22Rv1 (cell line): Measurements from ENCODE around the gene LYST.

Experiments used
- ZFX ChIP-seq: fragments of 450-650 bp; IDR thresholded peaks from 2 replicates; pipeline ENCODE4 v1.6.1; 2017; ENCODE audit warnings: antibody characterized with exemption, borderline replicate concordance
- TF ChIP-seq, protein P1 (sequence below): fragments of 450-650 bp; IDR thresholded peaks from 2 replicates; pipeline ENCODE4 v1.5.1; 2017; ENCODE audit warnings: mild to moderate bottlenecking

DNA sequence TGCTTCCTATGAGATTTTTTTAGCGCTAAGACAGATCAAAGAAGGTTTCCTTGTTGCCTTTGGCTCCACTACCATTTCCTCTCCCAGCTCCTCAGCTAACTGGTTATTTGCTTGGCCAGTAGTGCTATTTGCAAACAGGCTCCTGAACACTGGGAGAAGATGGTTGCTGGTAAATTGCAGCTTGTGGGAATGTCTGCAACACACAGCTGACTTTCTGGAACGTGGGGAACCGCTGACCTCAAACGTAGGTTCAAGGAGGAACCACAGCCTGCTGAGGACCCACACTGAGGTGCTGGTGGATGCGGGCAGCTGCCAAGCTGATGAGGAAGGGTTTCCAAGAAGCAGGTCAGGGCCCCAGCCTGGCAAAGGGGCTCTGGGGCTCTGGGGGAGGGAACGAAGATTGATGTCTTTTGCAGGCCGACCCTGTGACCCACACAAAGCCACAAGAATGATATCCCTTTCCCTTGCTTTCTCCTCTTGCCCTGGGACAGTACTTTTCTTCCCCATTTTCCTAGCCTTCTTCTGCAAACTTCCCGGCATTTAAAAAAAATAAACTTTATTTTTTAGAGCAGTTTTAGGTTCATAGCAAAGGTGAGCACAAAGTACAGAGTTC, 241.9 kb downstream of the LYST start:
- TF ChIP-seq, protein P1, sequence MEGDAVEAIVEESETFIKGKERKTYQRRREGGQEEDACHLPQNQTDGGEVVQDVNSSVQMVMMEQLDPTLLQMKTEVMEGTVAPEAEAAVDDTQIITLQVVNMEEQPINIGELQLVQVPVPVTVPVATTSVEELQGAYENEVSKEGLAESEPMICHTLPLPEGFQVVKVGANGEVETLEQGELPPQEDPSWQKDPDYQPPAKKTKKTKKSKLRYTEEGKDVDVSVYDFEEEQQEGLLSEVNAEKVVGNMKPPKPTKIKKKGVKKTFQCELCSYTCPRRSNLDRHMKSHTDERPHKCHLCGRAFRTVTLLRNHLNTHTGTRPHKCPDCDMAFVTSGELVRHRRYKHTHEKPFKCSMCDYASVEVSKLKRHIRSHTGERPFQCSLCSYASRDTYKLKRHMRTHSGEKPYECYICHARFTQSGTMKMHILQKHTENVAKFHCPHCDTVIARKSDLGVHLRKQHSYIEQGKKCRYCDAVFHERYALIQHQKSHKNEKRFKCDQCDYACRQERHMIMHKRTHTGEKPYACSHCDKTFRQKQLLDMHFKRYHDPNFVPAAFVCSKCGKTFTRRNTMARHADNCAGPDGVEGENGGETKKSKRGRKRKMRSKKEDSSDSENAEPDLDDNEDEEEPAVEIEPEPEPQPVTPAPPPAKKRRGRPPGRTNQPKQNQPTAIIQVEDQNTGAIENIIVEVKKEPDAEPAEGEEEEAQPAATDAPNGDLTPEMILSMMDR: no peak
- no peak for TF ChIP-seq ZFX
